Hepatocyte (in vitro differentiated cells): ENCODE measurements around the gene VENTX.

Source experiments
- CTCF ChIP-seq: fragments of 200-600 bp; sonication (generic); IDR thresholded peaks from 2 replicates; pipeline ENCODE4 v1.5.1; 2016; ENCODE audit warnings: antibody characterized with exemption, mild to moderate bottlenecking; ENCODE audit not compliant: poor library complexity
- EZH2 ChIP-seq: fragments of 200-600 bp; sonication (generic); IDR thresholded peaks from 2 replicates; pipeline ENCODE4 v1.6.1; 2016; ENCODE audit warnings: antibody characterized with exemption, mild to moderate bottlenecking, borderline replicate concordance

DNA sequence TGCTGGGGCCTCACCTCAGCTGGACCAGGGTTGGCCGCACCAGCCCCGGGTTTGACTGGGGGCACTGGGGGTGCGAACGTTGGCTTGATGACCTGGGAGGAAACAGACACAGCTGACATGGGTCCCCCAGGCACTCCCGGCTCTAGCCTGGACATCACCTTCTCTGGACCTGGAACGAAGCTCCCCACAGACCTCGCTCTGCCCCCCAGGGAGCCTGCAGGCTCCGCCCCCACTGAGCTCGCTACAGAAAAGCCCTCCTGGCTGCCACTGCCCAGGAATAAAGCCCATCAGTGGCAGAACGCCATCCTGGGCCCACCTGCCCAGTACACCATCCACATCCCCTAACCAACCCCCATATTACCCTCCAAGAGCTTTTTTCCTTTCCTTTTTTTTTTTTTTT lies 26.0 kb downstream of the VENTX start:
- no peak for TF ChIP-seq CTCF
- TF ChIP-seq EZH2, result no peak
